OCI-LY3 (cell line): Measurements from ENCODE around the gene RERE.

Experiments used
- CTCF ChIP-seq: fragments of 200-600, 300-600 bp; sonication (generic); IDR thresholded peaks from 2 replicates; pipeline ENCODE4 v1.5.1; 2014; ENCODE audit warnings: antibody characterized with exemption, low read length, low read depth
- EZH2phosphoT487 ChIP-seq: fragments of 200-600 bp; shearing (Covaris generic); IDR thresholded peaks from 2 replicates; pipeline ENCODE4 v1.6.1; 2018; ENCODE audit warnings: antibody characterized with exemption, mixed run types, low read depth

GRCh38 chr1:8572106-8572505, 245.3 kb downstream of the RERE start:
- TF ChIP-seq CTCF, result no peak
- TF ChIP-seq EZH2phosphoT487, result no peak
